ENCODE measurements around the gene HVCN1.

HVCN1 gene

GRCh38 chr12:110635055-110635454 lies 53.9 kb downstream of the HVCN1 start:
- no peak overlapping the region for H3K4me3 ChIP-seq (ENCODE audit: low read depth, low read length)
- in situ Hi-C loops (cut with HindIII; ENCODE audit: low sequenced_read_pairs) = no loop called here
- TF ChIP-seq CTCF (IDR thresholded peaks at IDR 0.05; ENCODE audit: low read depth, low read length) = no peak
- DNase-seq (ENCODE audit: low read depth, low spot score) = no peak

GRCh38 chr12:110627500-110628195 lies 61.3 kb downstream of the HVCN1 start:
- in situ Hi-C loops (cut with HindIII; ENCODE audit: low sequenced_read_pairs) = no loop called here
- H3K4me3 ChIP-seq (ENCODE audit: low read depth, low read length) = no peak overlapping the region

GRCh38 chr12:110622582-110622981 lies 66.3 kb downstream of the HVCN1 start:
- no peak for TF ChIP-seq CTCF (IDR thresholded peaks at IDR 0.05; ENCODE audit: low read depth, low read length)
- DNase-seq (ENCODE audit: low read depth, low spot score) = no peak
- in situ Hi-C loops (cut with HindIII; ENCODE audit: low sequenced_read_pairs) = no loop called here
- H3K4me3 ChIP-seq (ENCODE audit: low read depth, low read length) = no peak overlapping the region

More at GRCh38 chr12:110627500-110628195, 61.3 kb downstream of the HVCN1 start:
- no peak for DNase-seq (ENCODE audit: low read depth, low spot score)
- TF ChIP-seq CTCF (IDR thresholded peaks at IDR 0.05; ENCODE audit: low read depth, low read length) = no peak

GRCh38 chr12:110619534-110619953 lies 69.4 kb downstream of the HVCN1 start:
- in situ Hi-C loops (cut with HindIII; ENCODE audit: low sequenced_read_pairs) = no loop called here
- no peak for TF ChIP-seq CTCF (IDR thresholded peaks at IDR 0.05; ENCODE audit: low read depth, low read length)
- no peak for DNase-seq (ENCODE audit: low read depth, low spot score)
- no peak overlapping the region for H3K4me3 ChIP-seq (ENCODE audit: low read depth, low read length)

- in situ Hi-C loops (cut with HindIII; ENCODE audit: low sequenced_read_pairs) = no loop called here
These were observed 72.3 kb downstream of the HVCN1 start for GRCh38 chr12:110616471-110617115.

GRCh38 chr12:110615171-110615570 lies 73.7 kb downstream of the HVCN1 start:
- in situ Hi-C loops (cut with HindIII; ENCODE audit: low sequenced_read_pairs) = no loop called here
- TF ChIP-seq CTCF (IDR thresholded peaks at IDR 0.05; ENCODE audit: low read depth, low read length) = no peak
- no peak overlapping the region for H3K4me3 ChIP-seq (ENCODE audit: low read depth, low read length)
- no peak for DNase-seq (ENCODE audit: low read depth, low spot score)

More at GRCh38 chr12:110616471-110617115, 72.3 kb downstream of the HVCN1 start:
- no peak for TF ChIP-seq CTCF (IDR thresholded peaks at IDR 0.05; ENCODE audit: low read depth, low read length)
- H3K4me3 ChIP-seq (ENCODE audit: low read depth, low read length) = no peak overlapping the region
- no peak for DNase-seq (ENCODE audit: low read depth, low spot score)

Data from astrocyte of the spinal cord (primary cell).